Esophagus squamous epithelium (tissue), 5 donors: ENCODE data around the gene TOMT. TPM values are rescaled to one million over a fixed set of nuclear protein-coding genes. Genes with fewer than 3 reads are reported as not detected.
"Not testable (repeated sequence)": the region's sequence is repeated elsewhere in the genome, so short reads cannot be mapped to it uniquely, and the experiment has no call there.

Source experiments
- DNase-seq: peaks from one replicate; lab custom pipeline; 2025; lab: John Stamatoyannopoulos, UW
- H3K27ac ChIP-seq, 4 donors: fragments of 200-600 bp; sonication (generic); one replicate each; pipeline ENCODE4 v1.5.1; 2016 to 2019; ENCODE audit warnings: mild to moderate bottlenecking in 1 of 4
- H3K27me3 ChIP-seq, 4 donors: fragments of 200-600 bp; sonication (generic); 1 replicate in 3 of 4; 2 replicates in 1 of 4; pipeline versions ENCODE4 v1.5.1 to v1.6.0; 2017 to 2021; ENCODE audit warnings: antibody characterized with exemption in 1 of 4
- H3K36me3 ChIP-seq, 3 donors: fragments of 200-600 bp; sonication (generic); one replicate each; pipeline ENCODE4 v1.5.1; 2016 to 2019
- H3K4me1 ChIP-seq, 3 donors: fragments of 200-600 bp; sonication (generic); one replicate each; pipeline ENCODE4 v1.5.1; 2017 to 2019
- H3K4me3 ChIP-seq, 4 donors: fragments of 200-600 bp; sonication (generic); 1 replicate in 3 of 4; 2 replicates in 1 of 4; pipeline ENCODE4 v1.5.1; 2016 to 2019; ENCODE audit warnings: mild to moderate bottlenecking in 2 of 4, moderate library complexity in 1 of 4
- H3K9me3 ChIP-seq, 3 donors: fragments of 200-600 bp; sonication (generic); one replicate each; pipeline ENCODE4 v1.5.1; 2016 to 2019
- POLR2A ChIP-seq, 4 donors: fragments of 450-650 bp; IDR thresholded peaks; one replicate each; pipeline ENCODE4 v1.6.1; 2017; ENCODE audit warnings: antibody characterized with exemption in 4 of 4, mild to moderate bottlenecking in 4 of 4, moderate library complexity in 3 of 4
- WGBS, 2 donors: methylation state at CpG; one replicate each; pipeline ENCODE4 v1.1.5; 2018; 5-methylcytosine and 5-hydroxymethylcytosine counted together
- intact Hi-C: fragments of 100-400 bp; cut with DNase I; formaldehyde crosslinking; loops from one replicate; pipeline ENCODE4 v1.15.0; 2022
- total RNA-seq, 4 donors: library from RNA; depleted of rRNA; stranded (reverse); fragments of >200 nt; gene quantifications; one replicate each; pipeline ENCODE4 v1.1.0, GENCODE V29; 2016
- TF ChIP-seq, protein P1 (sequence below), 6 experiments: fragments of 450-650 bp in 4 of 6; fragments of 200-600 bp in 2 of 6; sonication (generic) in 2 of 6; IDR thresholded peaks; one replicate each; pipeline ENCODE4 v1.5.1; 2016 to 2019; ENCODE audit warnings: antibody characterized with exemption in 6 of 6, mild to moderate bottlenecking in 4 of 6, moderate library complexity in 4 of 6
- donor health status: DM: yes; HTN: yes; CAD: no.

Gene TOMT
- total RNA-seq, 4 donors from 2014 or later = not detected

DNA sequence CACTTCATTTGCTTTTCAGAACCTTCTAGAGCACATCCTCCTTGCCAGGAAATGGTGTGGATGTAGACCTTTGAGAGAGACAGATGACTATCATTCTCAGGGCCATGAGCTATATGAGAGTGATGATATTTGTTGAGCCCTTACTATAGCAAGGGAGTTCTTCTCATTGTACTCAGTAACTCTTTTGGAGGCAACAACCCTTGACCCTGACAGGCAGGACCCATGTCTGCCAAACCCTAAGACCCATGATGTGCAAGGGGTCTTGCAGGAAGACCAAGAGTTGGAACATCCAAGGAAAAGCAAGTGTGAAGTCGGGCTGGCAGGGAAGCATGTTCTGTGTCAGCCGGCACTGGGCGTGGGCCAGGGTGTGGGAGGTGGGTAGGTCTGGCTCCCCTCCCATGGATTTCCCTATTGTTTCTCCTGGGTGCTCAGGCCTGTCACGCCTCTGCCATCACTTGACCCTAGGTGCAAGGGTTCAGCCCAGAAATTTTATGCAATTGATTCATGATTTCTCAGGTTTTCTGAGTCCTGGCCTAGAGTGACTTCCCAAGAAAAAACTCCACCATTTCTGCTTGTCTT is 31.0 kb downstream of the TOMT start:
- TF ChIP-seq POLR2A (IDR thresholded peaks at IDR 0.05) = no peak
- TF ChIP-seq, protein P1, sequence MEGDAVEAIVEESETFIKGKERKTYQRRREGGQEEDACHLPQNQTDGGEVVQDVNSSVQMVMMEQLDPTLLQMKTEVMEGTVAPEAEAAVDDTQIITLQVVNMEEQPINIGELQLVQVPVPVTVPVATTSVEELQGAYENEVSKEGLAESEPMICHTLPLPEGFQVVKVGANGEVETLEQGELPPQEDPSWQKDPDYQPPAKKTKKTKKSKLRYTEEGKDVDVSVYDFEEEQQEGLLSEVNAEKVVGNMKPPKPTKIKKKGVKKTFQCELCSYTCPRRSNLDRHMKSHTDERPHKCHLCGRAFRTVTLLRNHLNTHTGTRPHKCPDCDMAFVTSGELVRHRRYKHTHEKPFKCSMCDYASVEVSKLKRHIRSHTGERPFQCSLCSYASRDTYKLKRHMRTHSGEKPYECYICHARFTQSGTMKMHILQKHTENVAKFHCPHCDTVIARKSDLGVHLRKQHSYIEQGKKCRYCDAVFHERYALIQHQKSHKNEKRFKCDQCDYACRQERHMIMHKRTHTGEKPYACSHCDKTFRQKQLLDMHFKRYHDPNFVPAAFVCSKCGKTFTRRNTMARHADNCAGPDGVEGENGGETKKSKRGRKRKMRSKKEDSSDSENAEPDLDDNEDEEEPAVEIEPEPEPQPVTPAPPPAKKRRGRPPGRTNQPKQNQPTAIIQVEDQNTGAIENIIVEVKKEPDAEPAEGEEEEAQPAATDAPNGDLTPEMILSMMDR (IDR thresholded peaks at IDR 0.05) = no peak
- Histone ChIP-seq H3K4me3 (no peak overlapping the region), H3K4me1 (peaks cover 7 to 36% (median 7%) of the 10 kb centered on the region in 3 donors), H3K27me3 (no peaks in the 10 kb centered on the region), H3K36me3 (no peaks in the 10 kb centered on the region), H3K9me3 (no peaks in the 10 kb centered on the region), H3K27ac (peak overlapping the region; percentile 36 to 77 (median 59))
- WGBS, 2 donors = 33 to 37% methylated on average over 1 to 4 of the region's 4 CpGs
- intact Hi-C loops = no loop called here
- no peak for DNase-seq

DNA sequence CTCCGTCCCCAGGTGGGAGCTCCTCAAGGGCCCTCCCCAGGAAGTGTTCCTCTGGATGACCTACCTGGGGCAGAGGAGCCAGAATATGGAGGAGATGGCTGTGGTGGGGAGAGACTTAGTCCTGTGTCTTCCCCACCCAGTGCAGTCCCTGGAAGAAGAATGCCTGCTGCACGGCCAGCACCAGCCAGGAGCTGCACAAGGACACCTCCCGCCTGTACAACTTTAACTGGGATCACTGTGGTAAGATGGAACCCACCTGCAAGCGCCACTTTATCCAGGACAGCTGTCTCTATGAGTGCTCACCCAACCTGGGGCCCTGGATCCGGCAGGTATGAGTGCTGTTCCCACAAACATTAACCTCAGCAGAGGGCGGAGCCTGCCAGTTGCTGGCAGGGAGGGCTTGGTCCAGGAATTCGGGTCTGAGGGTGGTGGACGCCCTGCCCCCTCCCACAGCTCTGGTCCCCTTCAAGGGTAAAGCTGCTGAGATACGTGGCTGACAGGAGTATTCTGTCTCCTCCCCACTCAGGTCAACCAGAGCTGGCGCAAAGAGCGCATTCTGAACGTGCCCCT is 33.2 kb downstream of the TOMT start:
- Histone ChIP-seq H3K27me3 (no peaks in the 10 kb centered on the region), H3K4me3 (no peak overlapping the region), H3K4me1 (peaks cover 7 to 48% (median 7%) of the 10 kb centered on the region in 3 donors), H3K27ac (no peak overlapping the region), H3K36me3 (no peaks in the 10 kb centered on the region), H3K9me3 (no peaks in the 10 kb centered on the region)
- intact Hi-C loops = no loop called here
- no peak for DNase-seq
- 60 to 89% methylated on average over 2 to 4 of the region's 12 CpGs for WGBS, 2 donors
- TF ChIP-seq POLR2A (IDR thresholded peaks at IDR 0.05) = no peak

DNA sequence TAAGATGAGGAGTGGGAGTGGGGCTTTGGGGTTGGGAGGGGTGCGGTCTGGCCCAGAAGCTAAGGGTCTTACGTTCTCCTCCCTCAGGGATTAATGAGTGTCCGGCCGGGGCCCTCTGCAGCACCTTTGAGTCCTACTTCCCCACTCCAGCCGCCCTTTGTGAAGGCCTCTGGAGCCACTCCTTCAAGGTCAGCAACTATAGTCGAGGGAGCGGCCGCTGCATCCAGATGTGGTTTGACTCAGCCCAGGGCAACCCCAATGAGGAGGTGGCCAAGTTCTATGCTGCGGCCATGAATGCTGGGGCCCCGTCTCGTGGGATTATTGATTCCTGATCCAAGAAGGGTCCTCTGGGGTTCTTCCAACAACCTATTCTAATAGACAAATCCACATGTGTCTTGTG is 33.8 kb downstream of the TOMT start:
- peaks cover 7 to 51% (median 7%) of the 10 kb centered on the region in 3 donors for H3K4me1 ChIP-seq
- H3K27ac ChIP-seq = no peak overlapping the region
- no peak for DNase-seq
- intact Hi-C loops = no loop called here
- no peaks in the 10 kb centered on the region for H3K9me3 ChIP-seq
- WGBS, 2 donors = 73 to 89% methylated on average over 4 to 5 of the region's 11 CpGs
- no peaks in the 10 kb centered on the region for H3K27me3 ChIP-seq
- no peak overlapping the region for H3K4me3 ChIP-seq
- TF ChIP-seq, protein P1 (IDR thresholded peaks at IDR 0.05) = no peak
- no peak for TF ChIP-seq POLR2A (IDR thresholded peaks at IDR 0.05)
- H3K36me3 ChIP-seq = no peaks in the 10 kb centered on the region

DNA sequence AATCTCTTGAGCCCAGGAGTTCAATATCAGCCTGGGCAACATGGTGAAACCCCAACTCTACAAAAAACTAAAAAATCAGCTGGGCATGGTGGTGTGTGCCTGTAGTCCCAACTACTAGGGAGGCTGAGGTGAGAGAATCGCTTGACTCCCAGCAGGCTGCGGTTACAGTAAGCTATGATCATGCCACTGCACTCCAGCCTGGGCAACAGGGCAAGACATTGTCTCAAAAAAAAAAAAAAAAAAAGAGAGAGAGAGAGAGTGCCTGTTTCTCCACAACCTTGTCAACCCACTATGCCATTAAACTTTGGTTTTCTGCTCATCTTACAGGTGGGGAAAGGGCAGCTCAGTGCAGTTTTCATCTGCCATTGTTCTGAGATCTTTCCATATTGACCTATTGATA is 34.9 kb downstream of the TOMT start:
- intact Hi-C loops = no loop called here
- Histone ChIP-seq H3K4me1 (peaks cover 7 to 49% (median 7%) of the 10 kb centered on the region in 3 donors), H3K27me3 (no peaks in the 10 kb centered on the region), H3K27ac (no peak overlapping the region), H3K4me3 (no peak overlapping the region), H3K36me3 (no peaks in the 10 kb centered on the region), H3K9me3 (no peaks in the 10 kb centered on the region)
- 81 to 100% methylated on average over 2 of the region's 2 CpGs for WGBS, 2 donors
- TF ChIP-seq, protein P1 (IDR thresholded peaks at IDR 0.05) = no peak
- no peak for TF ChIP-seq POLR2A (IDR thresholded peaks at IDR 0.05)
- DNase-seq = no peak

DNA sequence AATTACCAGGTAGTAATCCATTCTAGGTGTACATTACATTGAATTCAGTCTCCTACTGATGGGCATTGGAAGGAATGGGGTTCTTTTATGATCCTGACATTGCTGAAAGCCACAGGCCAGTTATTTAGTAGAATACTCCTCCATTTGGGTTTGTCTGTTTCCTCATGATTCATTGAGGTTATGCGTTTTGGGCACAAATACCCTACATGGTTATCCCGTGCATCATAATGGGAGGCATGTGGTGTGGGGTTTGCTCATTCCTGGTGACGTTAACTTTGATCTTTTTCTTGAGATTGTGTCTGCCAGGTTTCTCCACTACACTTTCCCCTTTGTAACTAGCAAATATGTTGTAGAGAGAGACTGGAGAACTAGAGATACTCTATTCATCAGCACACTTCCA is 35.3 kb downstream of the TOMT start:
- 19 to 26% methylated on average over 3 of the region's 3 CpGs for whole genome bisulfite sequencing, 2 donors
- intact Hi-C loops = no loop called here
- H3K27ac ChIP-seq = peak overlapping the region in 1 of 4 donors; percentile 36
- no peak overlapping the region for H3K4me3 ChIP-seq
- DNase-seq = no peak
- no peaks in the 10 kb centered on the region for H3K9me3 ChIP-seq
- TF ChIP-seq, protein P1 (IDR thresholded peaks at IDR 0.05) = no peak
- TF ChIP-seq POLR2A (IDR thresholded peaks at IDR 0.05) = no peak
- H3K4me1 ChIP-seq = peaks cover 4 to 45% (median 7%) of the 10 kb centered on the region in 3 donors
- H3K36me3 ChIP-seq = no peaks in the 10 kb centered on the region
- H3K27me3 ChIP-seq = no peaks in the 10 kb centered on the region

DNA sequence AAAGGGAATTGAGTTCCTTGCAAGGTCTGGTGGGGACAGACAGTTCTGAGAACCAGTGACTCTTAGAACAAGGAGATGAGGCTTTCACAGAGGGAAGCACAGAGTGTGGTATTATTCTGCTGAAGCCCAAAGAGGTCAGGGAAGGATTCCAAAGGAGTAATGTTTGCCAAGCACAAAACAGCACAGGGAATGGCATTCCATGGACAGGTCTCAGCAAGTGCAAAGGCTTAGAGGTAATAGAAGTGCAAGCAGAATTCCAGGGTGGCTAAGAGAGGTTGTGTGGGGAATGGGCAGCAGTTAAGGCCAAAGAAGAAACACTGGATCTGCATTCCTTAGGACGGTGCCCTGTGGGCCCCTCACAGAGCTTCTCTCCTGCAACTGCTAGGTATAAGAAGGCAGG is 36.4 kb downstream of the TOMT start:
- H3K27ac ChIP-seq, H3K9me3 ChIP-seq, H3K4me3 ChIP-seq, H3K36me3 ChIP-seq, H3K27me3 ChIP-seq, intact Hi-C loops, DNase-seq: not testable (repeated sequence)
- 50% methylated on average over 1 of the region's 1 CpG for WGBS, 2 donors
- H3K4me1 ChIP-seq = peaks cover 2 to 35% (median 2%) of the 10 kb centered on the region in 3 donors

DNA sequence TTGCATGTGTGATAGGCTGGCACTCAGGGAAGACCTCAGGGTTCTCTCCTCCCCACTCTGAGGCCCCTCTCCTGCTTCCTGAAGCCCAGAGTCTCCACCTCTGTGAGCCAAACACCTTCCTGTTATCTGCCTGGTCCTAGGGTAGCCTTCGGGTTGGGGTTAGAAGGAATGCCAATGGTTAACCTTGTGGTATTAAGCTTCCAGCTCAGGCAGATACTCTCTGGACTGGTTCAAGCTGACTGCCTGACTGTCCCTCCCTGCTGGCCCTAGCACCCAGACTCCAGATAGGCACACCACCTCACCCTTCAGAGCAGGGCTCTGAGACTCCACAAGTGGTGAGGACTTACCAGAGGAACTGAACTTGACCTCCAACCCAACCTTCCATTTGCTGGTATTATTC is 36.8 kb downstream of the TOMT start:
- DNase-seq = not testable (repeated sequence)
- no CpG with 5 or more reads among the region's 1 CpG for WGBS, 2 donors

More for the DNA sequence above, 36.8 kb downstream of the TOMT start:
- H3K4me3 ChIP-seq, H3K27me3 ChIP-seq, H3K36me3 ChIP-seq, intact Hi-C loops, H3K9me3 ChIP-seq: not testable (repeated sequence)
- Histone ChIP-seq H3K4me1 (peaks cover 0 to 31% (median 2%) of the 10 kb centered on the region in 3 donors), H3K27ac (peak overlapping the region in 1 of 4 donors; percentile 10)
